ENCODE data around the gene TXNDC11. TPM values are rescaled to one million over a fixed set of nuclear protein-coding genes. Genes with fewer than 3 reads are reported as not detected.

TXNDC11 gene
- polyA plus RNA-seq, 2 of the 4 experiments (the other 2 are of a cell fraction): 22.7 to 42.4 TPM

- no peak for DNase-seq (ENCODE audit: low read depth in 1 of 2, low spot score in 1 of 2)
- TF ChIP-seq NR3C1 (IDR thresholded peaks at IDR 0.05): no peak
- TF ChIP-seq ATOH8 (CRISPR knock-in tag; IDR thresholded peaks at IDR 0.05; ENCODE audit: low read depth): no peak
- no peak for TF ChIP-seq HMGXB4 (CRISPR knock-in tag; IDR thresholded peaks at IDR 0.05; ENCODE audit: borderline replicate concordance)
- TF ChIP-seq SMC3 (IDR thresholded peaks at IDR 0.05): no peak
- TF ChIP-seq RAD21 (conservative IDR thresholded peaks at IDR 0.05 in 1 of 2, IDR thresholded peaks at IDR 0.05 in 1 of 2): no peak
- no peak for TF ChIP-seq ESRRA (IDR thresholded peaks at IDR 0.05; ENCODE audit: borderline replicate concordance, low read length)
- no peak for TF ChIP-seq HOXB5 (CRISPR knock-in tag; IDR thresholded peaks at IDR 0.05)
- TF ChIP-seq MAFK (IDR thresholded peaks at IDR 0.05; ENCODE audit: partially characterized antibody): no peak
- TF ChIP-seq TP53 (CRISPR knock-in tag; IDR thresholded peaks at IDR 0.05): no peak
- TF ChIP-seq ZNF302 (CRISPR knock-in tag; IDR thresholded peaks at IDR 0.05): no peak
- no peak for TF ChIP-seq JUNB (IDR thresholded peaks at IDR 0.05)
- no peak for TF ChIP-seq KDM1A (IDR thresholded peaks at IDR 0.05; ENCODE audit: low read depth)
- no peak for TF ChIP-seq CBX8 (IDR thresholded peaks at IDR 0.05)
- TF ChIP-seq CBX2 (IDR thresholded peaks at IDR 0.05; ENCODE audit: borderline replicate concordance, low read depth): no peak
- TF ChIP-seq E2F6 (IDR thresholded peaks at IDR 0.05; ENCODE audit: borderline replicate concordance, low read depth): no peak
- no peak for TF ChIP-seq FOSB (CRISPR knock-in tag; IDR thresholded peaks at IDR 0.05)
- no peak for TF ChIP-seq MAX (IDR thresholded peaks at IDR 0.05)
- H3K4me1 ChIP-seq: peaks cover 10% of the 10 kb centered on the region; the same call in 2 of the 3 replicates
- H3K9me3 ChIP-seq: no peaks in the 10 kb centered on the region
- H3K27ac ChIP-seq: no peak overlapping the region
- ChIA-PET POLR2A (no interaction called here), CTCF (interaction anchor here (0.7 to 1.1 kb wide), 2 partner anchors 252 to 328 kb away, joined by 3 to 4 read pairs; no protein-coding TSS in a partner anchor)
- FAIRE-seq: no peak
- H3K4me2 ChIP-seq: no peak overlapping the region
- no peak for ATAC-seq
- 84% methylated on average over 3 of the region's 3 CpGs for WGBS (ENCODE audit: missing lambda C conversion rate)
- H3K4me3 ChIP-seq: no peak overlapping the region
Observed at GRCh38 chr16:11734025-11734652, 8.5 kb downstream of the TXNDC11 start.

GRCh38 chr16:11731222-11731621 is 11.4 kb downstream of the TXNDC11 start:
- ChIA-PET CTCF (interaction anchor here (0.8 to 2.9 kb wide), 4 partner anchors 16 to 335 kb away, joined by 3 to 16 read pairs (median 4); no protein-coding TSS in a partner anchor), POLR2A (interaction anchor here (1.0 kb wide), 1 partner anchor 12 kb away, joined by 4 read pairs; the partner anchor contains the start of gene TXNDC11)
- WGBS (ENCODE audit: missing lambda C conversion rate): 85% methylated on average over 3 of the region's 3 CpGs
- no peak overlapping the region for H3K4me3 ChIP-seq
- peaks cover 4% of the 10 kb centered on the region; the same call in 2 of the 3 replicates for H3K4me1 ChIP-seq
- FAIRE-seq: no peak
- no peak for DNase-seq (ENCODE audit: low read depth in 1 of 2, low spot score in 1 of 2)
- H3K4me2 ChIP-seq: no peak overlapping the region
- no peaks in the 10 kb centered on the region for H3K9me3 ChIP-seq
- H3K27ac ChIP-seq: no peak overlapping the region
- ATAC-seq: no peak
- TF ChIP-seq NR3C1 (IDR thresholded peaks at IDR 0.05): no peak

- H3K4me1 ChIP-seq: peaks cover 11% of the 10 kb centered on the region; the same call in 2 of the 3 replicates
- no peak for ATAC-seq
- no peak overlapping the region for H3K4me2 ChIP-seq
- no peak overlapping the region for H3K27ac ChIP-seq
- TF ChIP-seq RNF2 (IDR thresholded peaks at IDR 0.05; ENCODE audit: borderline replicate concordance, low read depth) (no peak), EHF (CRISPR knock-in tag; IDR thresholded peaks at IDR 0.05) (no peak), EP300 (IDR thresholded peaks at IDR 0.05) (no peak), USF2 (IDR thresholded peaks at IDR 0.05) (no peak), RCOR1 (IDR thresholded peaks at IDR 0.05; ENCODE audit: low read depth, low read length) (no peak), MAX (IDR thresholded peaks at IDR 0.05) (no peak), ZNF302 (CRISPR knock-in tag; IDR thresholded peaks at IDR 0.05) (no peak), JUNB (IDR thresholded peaks at IDR 0.05) (no peak), ESRRA (IDR thresholded peaks at IDR 0.05; ENCODE audit: borderline replicate concordance, low read length) (no peak)
- ChIA-PET POLR2A (no interaction called here), CTCF (interaction anchor here (1.1 kb wide), 1 partner anchor 334 kb away, joined by 3 read pairs; no protein-coding TSS in a partner anchor)
- WGBS (ENCODE audit: missing lambda C conversion rate): 100% methylated on average over 3 of the region's 3 CpGs
- no peak for DNase-seq (ENCODE audit: low read depth in 1 of 2, low spot score in 1 of 2)
- FAIRE-seq: no peak
- H3K4me3 ChIP-seq: no peak overlapping the region
- no peaks in the 10 kb centered on the region for H3K9me3 ChIP-seq
Observed at GRCh38 chr16:11729787-11730186, 12.9 kb downstream of the TXNDC11 start.

Data from A549 (cell line).